Activated B cell treated with CpG ODN at 0.5 μM for 24 hours (primary cell): Measurements from ENCODE around the gene CUX1. TPM values are rescaled to one million over a fixed set of nuclear protein-coding genes. Genes with fewer than 3 reads are reported as not detected.

Source experiments
- ATAC-seq: fragments of 200-7000 bp; cut with Tn5 transposase; one replicate; pipeline ENCODE4 v1.10.0; 2021; ENCODE audit warnings: low read depth, mild to moderate bottlenecking, moderate library complexity
- CTCF ChIA-PET: fragments of 350-600 bp; sonication (Branson Sonifier 250); formaldehyde crosslinking; loops from one replicate; lab custom pipeline; 2021; ENCODE audit warnings: antibody characterized with exemption; lab: Charles Lee
- POLR2A ChIA-PET: fragments of 350-600 bp; sonication (Branson Sonifier 250); formaldehyde crosslinking; loops from one replicate; lab custom pipeline; 2021; ENCODE audit warnings: antibody characterized with exemption; lab: Charles Lee
- DNase-seq: peaks from one replicate; pipeline ENCODE4 v3.0.0; 2022
- H3K27ac Mint-ChIP-seq: one replicate; pipeline ENCODE4 v1.8.0; 2020; ENCODE audit warnings: mixed read lengths
- H3K27me3 Mint-ChIP-seq: one replicate; pipeline ENCODE4 v1.8.0; 2021; ENCODE audit warnings: mixed read lengths
- H3K36me3 Mint-ChIP-seq: one replicate; pipeline ENCODE4 v1.8.0; 2021; ENCODE audit warnings: low read depth, mixed read lengths
- H3K4me1 Mint-ChIP-seq: one replicate; pipeline ENCODE4 v1.8.0; 2021; ENCODE audit warnings: mixed read lengths
- H3K4me3 Mint-ChIP-seq: one replicate; pipeline ENCODE4 v1.8.0; 2020; ENCODE audit warnings: mild to moderate bottlenecking, mixed read lengths
- H3K9me3 Mint-ChIP-seq: one replicate; pipeline ENCODE4 v1.8.0; 2020; ENCODE audit warnings: mixed read lengths
- intact Hi-C: fragments of 100-400 bp; cut with micrococcal nuclease; formaldehyde crosslinking; loops from one replicate; pipeline ENCODE4 v1.15.1; 2024
- total RNA-seq: library from RNA; stranded (reverse); gene quantifications from 2 replicates; pipeline ENCODE4 v1.2.3, GENCODE V29; 2022
- TF ChIP-seq, protein P1 (sequence below): fragments of 200-600 bp; IDR thresholded peaks from one replicate; pipeline ENCODE4 v1.8.0; 2022; ENCODE audit warnings: antibody characterized with exemption, mild to moderate bottlenecking

CUX1 gene
- total RNA-seq, 1 donor from 2014 or later = 61.7 TPM

- TF ChIP-seq, protein P1, sequence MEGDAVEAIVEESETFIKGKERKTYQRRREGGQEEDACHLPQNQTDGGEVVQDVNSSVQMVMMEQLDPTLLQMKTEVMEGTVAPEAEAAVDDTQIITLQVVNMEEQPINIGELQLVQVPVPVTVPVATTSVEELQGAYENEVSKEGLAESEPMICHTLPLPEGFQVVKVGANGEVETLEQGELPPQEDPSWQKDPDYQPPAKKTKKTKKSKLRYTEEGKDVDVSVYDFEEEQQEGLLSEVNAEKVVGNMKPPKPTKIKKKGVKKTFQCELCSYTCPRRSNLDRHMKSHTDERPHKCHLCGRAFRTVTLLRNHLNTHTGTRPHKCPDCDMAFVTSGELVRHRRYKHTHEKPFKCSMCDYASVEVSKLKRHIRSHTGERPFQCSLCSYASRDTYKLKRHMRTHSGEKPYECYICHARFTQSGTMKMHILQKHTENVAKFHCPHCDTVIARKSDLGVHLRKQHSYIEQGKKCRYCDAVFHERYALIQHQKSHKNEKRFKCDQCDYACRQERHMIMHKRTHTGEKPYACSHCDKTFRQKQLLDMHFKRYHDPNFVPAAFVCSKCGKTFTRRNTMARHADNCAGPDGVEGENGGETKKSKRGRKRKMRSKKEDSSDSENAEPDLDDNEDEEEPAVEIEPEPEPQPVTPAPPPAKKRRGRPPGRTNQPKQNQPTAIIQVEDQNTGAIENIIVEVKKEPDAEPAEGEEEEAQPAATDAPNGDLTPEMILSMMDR = no peak
- POLR2A ChIA-PET = no interaction called here
- intact Hi-C loops = no loop called here
- DNase-seq = no peak
- Mint-ChIP-seq H3K27me3 (no peaks in the 10 kb centered on the region), H3K9me3 (no peaks in the 10 kb centered on the region), H3K4me3 (no peak overlapping the region), H3K4me1 (peaks cover 26% of the 10 kb centered on the region), H3K27ac (no peak overlapping the region), H3K36me3 (no peaks in the 10 kb centered on the region)
- CTCF ChIA-PET = no interaction called here
- ATAC-seq = no peak
Observed at GRCh38 chr7:101838837-101839483, 21.5 kb downstream of the CUX1 start.

DNA sequence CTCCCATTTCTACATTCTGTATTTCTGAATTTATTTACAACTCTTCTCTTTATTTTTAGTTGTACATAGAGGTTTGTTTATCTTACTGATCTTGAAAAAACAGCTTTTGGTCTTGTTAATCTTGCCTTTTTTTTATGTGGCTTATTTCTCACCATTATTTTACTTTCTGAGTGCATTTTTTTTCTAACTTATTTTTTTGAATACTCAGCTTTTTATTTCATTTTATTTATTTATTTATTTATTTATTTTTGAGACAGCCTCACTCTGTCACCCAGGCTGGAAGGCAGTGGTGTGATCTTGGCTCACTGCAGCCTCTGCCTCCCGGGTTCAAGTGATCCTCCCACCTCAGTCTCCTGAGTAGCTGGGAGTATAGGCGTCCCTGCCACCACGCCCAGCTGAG lies 23.9 kb downstream of the CUX1 start:
- ChIA-PET CTCF (interaction anchor here (0.8 to 1.2 kb wide), 2 partner anchors 9 to 24 kb away, joined by 3 read pairs; partner anchors contain the start of gene CUX1), POLR2A (interaction anchor here (1.3 kb wide), 1 partner anchor 16 kb away, joined by 4 read pairs; no protein-coding TSS in a partner anchor)
- H3K27ac Mint-ChIP-seq = no peak overlapping the region
- no peaks in the 10 kb centered on the region for H3K27me3 Mint-ChIP-seq
- H3K9me3 Mint-ChIP-seq = no peaks in the 10 kb centered on the region
- TF ChIP-seq, protein P1 = no peak
- no peak overlapping the region for H3K4me3 Mint-ChIP-seq
- H3K36me3 Mint-ChIP-seq = no peaks in the 10 kb centered on the region
- H3K4me1 Mint-ChIP-seq = peaks cover 12% of the 10 kb centered on the region
- intact Hi-C loops = no loop called here
- ATAC-seq (no peak), DNase-seq (no peak)

DNA sequence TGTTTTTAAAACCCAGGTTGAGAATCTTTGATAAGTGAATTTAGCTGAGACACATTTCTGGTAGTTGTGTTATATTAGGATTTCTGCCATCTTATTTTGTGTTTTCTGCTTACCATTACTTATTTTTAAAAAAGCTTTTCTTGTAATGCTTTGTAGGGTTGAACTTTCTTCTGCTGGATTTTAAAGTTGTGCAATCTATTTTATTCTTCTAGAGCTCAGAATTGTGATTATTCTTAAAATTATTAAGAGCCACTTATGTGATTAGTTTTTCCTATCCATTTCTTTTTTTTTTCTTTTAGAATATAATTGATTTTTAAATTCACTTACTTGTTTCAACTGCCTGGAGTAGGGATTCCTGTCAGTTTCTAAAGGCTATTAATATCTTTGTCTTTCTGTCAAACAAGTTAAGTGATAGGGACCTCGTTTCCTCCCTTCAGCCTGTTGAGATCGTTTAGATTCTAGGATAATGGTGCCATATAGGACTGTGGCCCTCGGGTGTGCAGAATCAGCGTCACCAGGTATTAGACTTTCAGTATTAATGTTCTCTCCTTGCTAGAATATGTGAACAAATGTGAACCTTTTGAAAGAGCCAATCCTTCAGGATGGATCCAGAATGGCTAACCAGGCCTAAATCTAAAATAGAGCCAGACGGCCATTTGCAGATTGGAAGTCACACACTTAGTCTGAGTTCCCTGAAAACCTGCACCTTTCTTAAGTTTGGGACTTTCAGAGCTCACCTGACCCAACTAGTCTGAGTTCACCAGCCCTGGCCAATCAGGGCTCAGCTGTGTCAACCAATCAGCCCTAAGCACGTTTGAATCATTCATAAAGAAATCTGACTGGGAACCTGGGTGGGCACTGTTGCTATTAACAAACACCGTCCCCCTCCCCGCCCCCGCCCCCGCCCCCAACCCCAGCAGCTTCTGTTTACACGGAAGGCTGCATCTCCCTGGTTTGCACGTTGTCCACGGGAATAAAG lies 26.2 kb downstream of the CUX1 start:
- Mint-ChIP-seq H3K4me3 (no peak overlapping the region), H3K4me1 (peaks cover 6% of the 10 kb centered on the region), H3K27me3 (no peaks in the 10 kb centered on the region), H3K9me3 (no peaks in the 10 kb centered on the region), H3K36me3 (peaks cover 6% of the 10 kb centered on the region), H3K27ac (no peak overlapping the region)
- no peak for DNase-seq
- ChIA-PET CTCF (no interaction called here), POLR2A (interaction anchor here (0.6 kb wide), 1 partner anchor 464 kb away, joined by 3 read pairs; no protein-coding TSS in a partner anchor)
- intact Hi-C loops = no loop called here
- TF ChIP-seq, protein P1 = no peak
- ATAC-seq = no peak

- Mint-ChIP-seq H3K4me1 (peaks cover 2% of the 10 kb centered on the region), H3K4me3 (no peak overlapping the region), H3K27ac (no peak overlapping the region), H3K36me3 (peaks cover 8% of the 10 kb centered on the region), H3K9me3 (no peaks in the 10 kb centered on the region), H3K27me3 (no peaks in the 10 kb centered on the region)
- no peak for ATAC-seq
- intact Hi-C loops = no loop called here
- no peak for DNase-seq
- POLR2A ChIA-PET = no interaction called here
- CTCF ChIA-PET = interaction anchor here (1.2 kb wide), 1 partner anchor 12 kb away, joined by 4 read pairs; no protein-coding TSS in a partner anchor
- TF ChIP-seq, protein P1 = no peak
Observed at GRCh38 chr7:101845974-101846373, 28.5 kb downstream of the CUX1 start.
